GM18868 (cell line): ENCODE measurements around the gene SHH.

Source experiments
- ATAC-seq: cut with Tn5 transposase; IDR thresholded peaks from one replicate; pipeline ENCODE4 v1.9.1; 2021; ENCODE audit warnings: mild to moderate bottlenecking, moderate library complexity; ENCODE audit not compliant: unreplicated experiment

The SHH gene

GRCh38 chr7:155811895-155812761 lies at the start of gene SHH:
Gene SHH, minus strand, starts transcription at chr7:155812463. Its CDS starts 341 bp downstream, at chr7:155812122.
- ATAC-seq, result no peak

DNA sequence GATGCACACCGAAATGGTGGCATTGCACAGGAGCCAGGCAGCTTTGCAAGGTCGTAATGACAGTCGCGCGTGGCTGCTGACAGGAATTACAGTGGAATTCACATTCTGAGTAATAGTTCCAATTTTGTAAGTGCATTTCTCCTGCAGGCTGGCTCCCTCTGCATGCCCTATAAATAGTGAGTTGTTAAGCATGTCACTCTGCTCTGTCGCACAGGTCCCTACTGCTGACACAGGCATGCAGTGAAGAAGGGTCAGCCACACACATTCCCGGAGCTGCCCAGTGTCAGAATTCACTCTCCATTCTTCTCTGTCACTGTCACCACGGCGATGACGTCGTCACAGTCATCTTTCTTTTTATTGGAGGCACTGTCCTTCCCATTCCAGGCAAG lies 49.2 kb upstream of the SHH start:
- ATAC-seq, result no peak

DNA sequence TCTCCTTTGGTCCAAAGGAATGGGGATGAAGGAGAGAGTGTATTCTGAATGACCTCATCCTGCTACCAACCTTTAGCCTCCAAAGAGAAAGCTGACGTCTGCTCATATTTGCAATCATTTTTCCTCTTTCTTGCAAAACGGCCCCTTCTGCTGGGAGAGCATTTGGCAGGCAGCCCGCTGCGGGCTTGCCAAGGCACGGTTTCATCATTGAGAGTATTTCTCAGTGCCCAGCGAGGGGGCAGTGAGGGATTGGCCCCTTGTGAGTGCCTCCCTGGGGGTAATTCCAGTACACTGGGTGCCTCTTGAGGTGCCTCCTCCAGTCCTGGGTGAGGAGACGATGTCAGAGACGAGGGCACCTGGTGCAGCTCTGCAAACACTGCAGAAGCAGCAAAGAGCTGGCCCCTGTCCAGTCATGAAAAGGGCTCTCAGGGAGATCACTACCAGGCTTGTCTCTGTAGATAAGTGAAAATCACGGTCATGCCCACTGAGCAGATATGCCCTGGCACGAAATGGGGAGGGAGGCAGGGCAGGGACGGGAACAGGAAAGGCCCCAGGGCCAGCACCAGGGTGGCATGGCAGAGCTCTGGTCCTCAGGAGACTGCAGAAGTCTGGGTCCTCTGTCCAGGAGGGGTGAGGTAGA lies 48.7 kb upstream of the SHH start:
- no peak for ATAC-seq

DNA sequence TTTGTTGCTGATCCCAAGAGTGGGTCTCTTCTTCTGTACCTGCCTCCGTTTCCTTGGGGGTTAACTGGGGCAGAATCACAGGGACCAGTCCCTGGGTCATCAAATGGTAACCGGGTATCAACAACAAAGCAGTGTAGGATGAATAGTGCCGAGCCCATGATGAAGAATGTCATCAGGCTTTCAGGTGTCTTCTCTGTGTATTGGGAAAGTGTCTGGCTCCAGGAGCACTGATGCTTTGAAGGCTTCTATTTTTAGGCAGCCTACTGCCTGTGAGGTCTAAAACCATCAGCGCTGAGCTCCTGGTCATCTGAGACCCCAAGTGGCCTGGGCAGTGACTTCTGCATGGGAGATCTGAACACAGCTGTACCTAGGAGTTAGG lies 48.2 kb upstream of the SHH start:
- ATAC-seq, result no peak

- ATAC-seq, result no peak
Measured at GRCh38 chr7:155858521-155859061, 46.3 kb upstream of the SHH start.

GRCh38 chr7:155857141-155857540 lies 44.9 kb upstream of the SHH start:
- ATAC-seq, result no peak

DNA sequence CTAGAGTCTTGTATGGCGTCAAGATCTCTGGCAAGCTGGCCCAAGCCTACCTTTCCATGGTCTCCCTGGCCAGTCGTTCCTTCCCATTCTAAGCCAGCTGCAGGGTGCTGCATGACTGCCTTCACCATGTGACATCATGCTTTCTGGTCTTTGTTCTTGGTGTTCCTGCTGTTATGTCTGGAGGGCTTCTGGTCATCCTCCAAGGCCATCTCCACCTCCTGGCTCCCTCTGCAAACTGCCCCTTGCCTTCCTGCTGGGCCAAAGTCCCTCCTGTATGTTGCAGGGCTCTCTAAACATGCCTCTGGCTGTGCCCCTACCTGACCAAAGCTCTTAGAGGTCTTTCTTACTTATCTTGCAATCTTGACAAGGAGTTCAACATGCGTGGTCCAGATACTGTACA lies 44.4 kb upstream of the SHH start:
- no peak for ATAC-seq

- no peak for ATAC-seq
Measured at GRCh38 chr7:155852426-155853301, 40.4 kb upstream of the SHH start.

DNA sequence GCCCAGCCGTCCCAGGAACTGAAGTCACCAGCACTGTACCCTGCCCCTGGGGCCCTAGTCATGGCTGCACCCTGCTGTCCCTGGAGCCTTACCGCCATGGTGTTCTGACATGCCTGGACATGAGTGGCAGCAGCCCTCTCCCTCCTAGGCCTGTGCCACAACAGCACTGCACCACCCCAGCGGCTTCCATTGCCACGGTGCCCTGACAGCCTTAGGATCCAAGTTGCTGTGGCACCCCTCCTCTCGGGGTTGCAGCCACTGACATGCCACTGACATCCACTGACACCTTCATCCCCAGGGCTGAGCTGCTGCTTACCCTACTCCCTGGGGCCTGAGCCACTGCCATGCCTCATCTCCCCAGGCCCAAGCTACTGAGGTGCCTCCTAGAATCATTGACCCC lies 39.6 kb upstream of the SHH start:
- no peak for ATAC-seq

- no peak for ATAC-seq
Measured at GRCh38 chr7:155850766-155851678, 38.8 kb upstream of the SHH start.

- no peak for ATAC-seq
Measured at GRCh38 chr7:155850001-155850436, 37.8 kb upstream of the SHH start.

DNA sequence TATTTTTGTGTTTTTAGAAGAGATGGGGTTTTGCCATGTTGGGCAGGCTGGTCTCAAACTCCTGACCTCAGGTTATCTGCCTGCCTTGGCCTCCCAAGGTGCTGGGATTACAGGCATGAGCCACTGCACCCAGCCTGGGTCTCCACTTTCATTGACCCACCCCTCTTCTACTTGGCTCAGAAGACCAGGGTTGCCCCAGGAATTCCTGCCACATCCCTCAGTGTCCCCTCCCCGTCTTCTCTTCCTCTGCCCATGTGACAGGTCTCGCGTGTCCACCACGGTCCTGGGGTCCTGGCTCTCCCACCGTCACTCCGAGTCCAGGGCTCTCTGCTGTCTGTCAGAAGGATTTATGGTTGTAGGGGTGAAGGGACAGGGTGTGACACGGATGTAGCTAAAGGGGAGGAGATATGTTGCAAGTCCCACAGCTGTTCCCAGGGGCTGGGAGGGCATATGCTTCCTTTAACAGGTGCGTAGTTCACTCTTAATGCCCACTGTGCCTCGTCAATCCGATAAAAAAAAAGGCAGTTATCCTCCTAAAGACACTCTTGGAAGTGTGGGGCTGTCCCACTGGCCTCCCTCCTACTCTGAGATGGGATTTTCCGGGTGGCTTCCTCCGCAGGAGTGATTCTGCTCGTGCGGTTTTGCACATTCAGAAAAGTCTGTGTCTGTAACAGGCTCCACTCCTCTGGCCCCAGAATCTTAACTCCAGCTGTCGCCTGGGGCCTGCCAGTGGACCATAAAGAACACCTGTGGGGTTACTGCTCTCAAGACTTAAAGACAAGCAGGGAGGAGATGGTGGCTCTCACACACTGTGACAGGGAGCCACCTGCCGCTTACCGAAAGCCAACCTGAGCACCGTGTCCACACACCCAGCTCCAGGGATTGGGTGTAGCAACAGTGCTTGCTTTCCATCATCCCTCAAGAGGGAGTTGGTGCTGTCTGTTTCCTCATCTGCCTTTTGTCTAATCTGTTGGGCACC lies 36.7 kb upstream of the SHH start:
- ATAC-seq, result no peak

DNA sequence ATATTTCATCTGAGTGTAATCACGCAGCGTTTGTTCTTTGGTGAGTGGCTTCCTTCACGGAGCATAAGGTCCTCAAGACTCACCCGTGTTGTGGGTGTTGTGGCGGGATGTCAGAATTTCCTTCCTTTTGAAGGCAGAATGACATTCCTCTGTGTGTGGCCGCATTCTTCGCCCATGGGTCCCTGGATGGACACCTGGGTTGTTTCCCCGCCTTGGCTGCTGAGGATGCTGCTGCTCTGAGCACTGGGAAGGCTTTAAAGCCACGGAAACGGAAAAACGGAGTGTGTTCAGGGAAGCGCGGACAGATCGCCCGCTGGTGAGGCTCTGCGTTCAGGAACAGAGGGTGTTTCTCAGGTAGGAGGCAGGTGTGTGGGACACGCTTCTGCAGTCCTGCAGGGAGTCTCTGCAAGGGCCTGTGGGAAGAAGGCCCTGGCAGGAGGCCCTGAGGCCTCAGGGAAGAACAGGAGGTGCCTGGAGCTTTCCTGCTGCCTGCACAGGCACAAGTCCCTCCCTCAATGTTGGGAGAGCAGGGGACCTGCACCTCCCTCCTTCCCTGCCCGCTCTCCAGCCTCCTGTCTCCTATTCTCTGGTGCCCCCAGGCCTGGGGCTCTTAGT lies 35.7 kb upstream of the SHH start:
- ATAC-seq, result no peak

- ATAC-seq, result no peak
Measured at GRCh38 chr7:155846936-155847335, 34.7 kb upstream of the SHH start.

DNA sequence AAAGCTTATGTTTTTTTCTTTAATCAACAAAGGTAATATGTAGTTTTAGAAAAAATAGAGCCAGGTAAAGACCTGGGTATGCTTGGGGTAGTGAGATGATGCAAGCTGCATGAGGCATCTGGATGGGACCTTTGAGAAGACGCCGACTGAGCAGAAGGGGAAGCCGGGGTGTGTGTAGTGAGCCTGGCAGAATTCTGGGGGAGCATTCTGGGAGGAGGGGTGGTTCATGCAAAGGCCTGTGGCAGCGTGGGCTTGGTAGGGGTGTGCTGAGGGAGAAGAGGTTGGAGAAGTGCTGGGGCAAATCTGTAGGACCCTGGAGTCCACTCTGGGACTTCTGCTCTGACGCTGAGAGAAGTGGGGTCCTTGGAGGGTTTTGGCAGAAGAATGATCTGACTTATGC lies 33.9 kb upstream of the SHH start:
- ATAC-seq, result no peak

GRCh38 chr7:155845226-155845625 lies 33.0 kb upstream of the SHH start:
- ATAC-seq, result no peak

GRCh38 chr7:155844526-155844925 lies 32.3 kb upstream of the SHH start:
- ATAC-seq, result no peak

DNA sequence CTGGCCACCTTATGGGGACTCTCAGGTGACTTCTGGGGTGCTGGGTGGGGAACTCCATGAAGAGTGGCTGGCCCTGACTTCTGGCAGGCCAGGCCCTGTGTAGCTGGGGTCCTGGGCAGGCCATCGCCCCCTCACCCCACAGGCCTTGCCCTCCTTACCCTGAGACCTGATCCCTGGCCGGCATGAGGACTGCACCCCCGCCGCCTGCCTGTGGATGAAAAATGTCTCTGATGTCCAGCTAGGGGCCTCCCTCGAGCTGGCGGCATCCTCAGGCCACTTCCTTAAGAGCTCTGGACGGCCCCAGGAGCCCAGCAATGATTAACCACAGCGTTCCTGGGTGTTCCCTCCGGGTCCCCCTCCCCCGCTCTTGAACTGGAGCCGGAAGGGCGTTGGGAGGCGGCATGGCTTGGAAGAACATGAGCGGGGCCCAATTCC lies 31.8 kb upstream of the SHH start:
- no peak for ATAC-seq
